Motor neuron (in vitro differentiated cells): ENCODE results near the gene ZSCAN9. TPM values are rescaled to one million over a fixed set of nuclear protein-coding genes. Genes with fewer than 3 reads are reported as not detected.

Experiments used
- ATAC-seq, 8 experiments: fragments of 200-7000 bp; cut with Tn5 transposase; replicated peaks in 6 of 8; 2 replicates each; pipeline ENCODE4 v1.8.0; 2021; ENCODE audit warnings: mild to moderate bottlenecking in 8 of 8, moderate library complexity in 8 of 8
- H3K27ac ChIP-seq, 2 donors: fragments of 250-450 bp; sonication (Bioruptor Pico); 2 replicates each; pipeline ENCODE4 v1.9.0; 2021; ENCODE audit warnings: antibody characterized with exemption in 2 of 2, mild to moderate bottlenecking in 2 of 2, moderate library complexity in 1 of 2
- H3K4me1 ChIP-seq, 2 donors: fragments of 250-450 bp; sonication (Bioruptor Pico); replicated peaks in 1 of 2; 2 replicates each; pipeline ENCODE4 v1.6.1; 2021; ENCODE audit warnings: antibody characterized with exemption in 2 of 2, mild to moderate bottlenecking in 2 of 2, moderate library complexity in 1 of 2
- H3K4me3 ChIP-seq, 5 donors: fragments of 250-450 bp; sonication (Bioruptor Pico); 2 replicates each; pipeline ENCODE4 v1.9.0; 2021; ENCODE audit warnings: antibody characterized with exemption in 5 of 5, mild to moderate bottlenecking in 5 of 5, moderate library complexity in 4 of 5
- WGBS, 10 experiments: fragments of 450-650 bp; shearing (Covaris generic); methylation state at CpG; one replicate each; pipeline ENCODE4 v1.0.0; 2022; 5-methylcytosine and 5-hydroxymethylcytosine counted together
- in situ Hi-C, 9 experiments: fragments of 400-800 bp; cut with MboI; loops; one replicate each; pipeline ENCODE4 v1.15.0; 2021; ENCODE audit warnings: low sequenced_read_pairs in 9 of 9, low pct_unique_long_range_greater_than_20kb in 2 of 9; ENCODE audit not compliant: unreplicated experiment in 9 of 9
- total RNA-seq, 8 experiments: library from RNA; unstranded; fragments of 300-600 nt; gene quantifications; 2 replicates each; pipeline versions ENCODE4 v1.2.3 to v1.2.4, GENCODE V29; 2022

The ZSCAN9 gene
- total RNA-seq, 8 experiments from 2014 or later = 6.3 to 45.9 (median 26.5) TPM

GRCh38 chr6:28282926-28283325 is 57.9 kb downstream of the ZSCAN9 start:
- H3K4me3 ChIP-seq = peak overlapping the region in 1 of 5 donors; percentile 69
- peaks cover 6 to 16% of the 10 kb centered on the region in 2 donors for H3K4me1 ChIP-seq
- in situ Hi-C loops = no loop called here
- ATAC-seq = no peak
- H3K27ac ChIP-seq = no peak overlapping the region
- WGBS, 10 experiments = 91 to 100% (median 100%) methylated on average over 1 to 2 of the region's 2 CpGs; no CpG with 5 or more reads in 2 of the 10 experiments

Other genes with a start within 250 kb of the ZSCAN9 start
- 1 to 10 TPM in 1 of 8 experiments, under 1 TPM in 7; 0.56 to 2.1 (median 0.79) TPM for gene ZNF165, start 144.7 kb upstream of the ZSCAN9 start, total RNA-seq
- gene ZSCAN16, start 100.7 kb upstream of the ZSCAN9 start, total RNA-seq = 10 to 100 TPM in 3 of 8 experiments, 1 to 10 TPM in 5; 1.6 to 19.7 (median 9.0) TPM
- 10 to 100 TPM; 12.9 to 41.1 (median 27.1) TPM for gene ZKSCAN8, start 83.4 kb upstream of the ZSCAN9 start, total RNA-seq
- 1 to 10 TPM; 4.6 to 9.4 (median 7.2) TPM for gene ZKSCAN4, start 27.0 kb downstream of the ZSCAN9 start, total RNA-seq
- 1 to 10 TPM in 1 of 8 experiments, under 1 TPM in 4, not detected in 3; 0.14 to 5.3 (median 0.42) TPM for gene NKAPL, start 34.0 kb downstream of the ZSCAN9 start, total RNA-seq
- 10 to 100 TPM in 7 of 8 experiments, 1 to 10 TPM in 1; 6.4 to 29.9 (median 19.2) TPM for gene ZSCAN26, start 41.9 kb downstream of the ZSCAN9 start, total RNA-seq
- gene PGBD1, start 56.3 kb downstream of the ZSCAN9 start, total RNA-seq = 10 to 100 TPM in 2 of 8 experiments, 1 to 10 TPM in 5, under 1 TPM in 1; 0.81 to 11.5 (median 7.5) TPM
- gene ZSCAN31, start 110.9 kb downstream of the ZSCAN9 start, total RNA-seq = 10 to 100 TPM in 1 of 8 experiments, 1 to 10 TPM in 7; 4.7 to 11.1 (median 6.5) TPM
- gene ZKSCAN3, start 124.7 kb downstream of the ZSCAN9 start, total RNA-seq = 10 to 100 TPM in 1 of 8 experiments, 1 to 10 TPM in 7; 2.5 to 10.3 (median 7.8) TPM
- gene ZSCAN12, start 174.5 kb downstream of the ZSCAN9 start, total RNA-seq = 10 to 100 TPM in 6 of 8 experiments, 1 to 10 TPM in 2; 6.1 to 13.1 (median 10.9) TPM
- gene ZSCAN23, start 218.2 kb downstream of the ZSCAN9 start, total RNA-seq = 10 to 100 TPM in 2 of 8 experiments, 1 to 10 TPM in 6; 2.5 to 11.5 (median 8.1) TPM